ENCODE data around the gene GPX4. TPM values are rescaled to one million over a fixed set of nuclear protein-coding genes. Genes with fewer than 3 reads are reported as not detected.
"Not testable (repeated sequence)": the region's sequence is repeated elsewhere in the genome, so short reads cannot be mapped to it uniquely, and the experiment has no call there.

Gene GPX4
- total RNA-seq, 2 donors from 2014 or later, result 251 to 308 TPM

GRCh38 chr19:1113030-1113985 is 9.5 kb downstream of the GPX4 start:
- Mint-ChIP-seq H3K27me3 (ENCODE audit: low read depth) (no peaks in the 10 kb centered on the region), H3K4me1 (ENCODE audit: low read depth) (no peaks in the 10 kb centered on the region), H3K27ac (no peak overlapping the region), H3K9me3 (no peaks in the 10 kb centered on the region), H3K36me3 (ENCODE audit: insufficient read depth in 2 of 2) (peaks cover 0 to 5% of the 10 kb centered on the region in 2 donors), H3K4me3 (no peak overlapping the region)
- ATAC-seq (replicated peaks in 1 of 2) (peak; percentile 78 to 83), DNase-seq (peak; percentile 87 to 90)

GRCh38 chr19:1113986-1114483 is 10.2 kb downstream of the GPX4 start:
- H3K9me3 Mint-ChIP-seq, result no peaks in the 10 kb centered on the region
- peaks cover 0 to 8% of the 10 kb centered on the region in 2 donors for H3K36me3 Mint-ChIP-seq (ENCODE audit: insufficient read depth in 2 of 2)
- no peak for DNase-seq
- H3K27ac Mint-ChIP-seq, result no peak overlapping the region
- no peak overlapping the region for H3K4me3 Mint-ChIP-seq
- ATAC-seq (replicated peaks in 1 of 2), result no peak
- no peaks in the 10 kb centered on the region for H3K4me1 Mint-ChIP-seq (ENCODE audit: low read depth)
- no peaks in the 10 kb centered on the region for H3K27me3 Mint-ChIP-seq (ENCODE audit: low read depth)

- not testable (repeated sequence) for H3K36me3 Mint-ChIP-seq (ENCODE audit: insufficient read depth in 2 of 2); ATAC-seq (replicated peaks in 1 of 2); H3K9me3 Mint-ChIP-seq; H3K4me1 Mint-ChIP-seq (ENCODE audit: low read depth); H3K27me3 Mint-ChIP-seq (ENCODE audit: low read depth); H3K4me3 Mint-ChIP-seq; DNase-seq; H3K27ac Mint-ChIP-seq
These were observed 10.9 kb downstream of the GPX4 start for GRCh38 chr19:1114728-1115127.

- H3K4me1 Mint-ChIP-seq (ENCODE audit: low read depth), result no peaks in the 10 kb centered on the region
- H3K27ac Mint-ChIP-seq, result no peak overlapping the region
- no peak for ATAC-seq (replicated peaks in 1 of 2)
These were observed 12.0 kb downstream of the GPX4 start for GRCh38 chr19:1115646-1116420.

GRCh38 chr19:1116726-1117581 is 13.2 kb downstream of the GPX4 start:
- Mint-ChIP-seq H3K27me3 (ENCODE audit: low read depth) (no peaks in the 10 kb centered on the region), H3K4me1 (ENCODE audit: low read depth) (no peaks in the 10 kb centered on the region)
- no peak for ATAC-seq (replicated peaks in 1 of 2)

More at GRCh38 chr19:1115646-1116420, 12.0 kb downstream of the GPX4 start:
- no peaks in the 10 kb centered on the region for H3K9me3 Mint-ChIP-seq
- no peak overlapping the region for H3K4me3 Mint-ChIP-seq
- no peak for DNase-seq
- H3K27me3 Mint-ChIP-seq (ENCODE audit: low read depth), result no peaks in the 10 kb centered on the region
- peaks cover 0 to 8% of the 10 kb centered on the region in 2 donors for H3K36me3 Mint-ChIP-seq (ENCODE audit: insufficient read depth in 2 of 2)

GRCh38 chr19:1117654-1118053 is 13.9 kb downstream of the GPX4 start:
- Mint-ChIP-seq H3K36me3 (ENCODE audit: insufficient read depth in 2 of 2) (peaks cover 4 to 14% of the 10 kb centered on the region in 2 donors), H3K4me3 (no peak overlapping the region), H3K4me1 (ENCODE audit: low read depth) (no peaks in the 10 kb centered on the region), H3K27ac (no peak overlapping the region), H3K27me3 (ENCODE audit: low read depth) (no peaks in the 10 kb centered on the region), H3K9me3 (no peaks in the 10 kb centered on the region)
- DNase-seq (no peak), ATAC-seq (replicated peaks in 1 of 2) (no peak)

More at GRCh38 chr19:1116726-1117581, 13.2 kb downstream of the GPX4 start:
- H3K36me3 Mint-ChIP-seq (ENCODE audit: insufficient read depth in 2 of 2), result peaks cover 4 to 14% of the 10 kb centered on the region in 2 donors
- DNase-seq, result no peak
- H3K27ac Mint-ChIP-seq, result no peak overlapping the region
- H3K4me3 Mint-ChIP-seq, result no peak overlapping the region
- no peaks in the 10 kb centered on the region for H3K9me3 Mint-ChIP-seq

- no peak overlapping the region for H3K4me3 Mint-ChIP-seq
- no peak for ATAC-seq (replicated peaks in 1 of 2)
- H3K27me3 Mint-ChIP-seq (ENCODE audit: low read depth), result no peaks in the 10 kb centered on the region
- H3K4me1 Mint-ChIP-seq (ENCODE audit: low read depth), result no peaks in the 10 kb centered on the region
- H3K27ac Mint-ChIP-seq, result no peak overlapping the region
- no peak for DNase-seq
- no peaks in the 10 kb centered on the region for H3K9me3 Mint-ChIP-seq
- peaks cover 7 to 12% of the 10 kb centered on the region in 2 donors for H3K36me3 Mint-ChIP-seq (ENCODE audit: insufficient read depth in 2 of 2)
These were observed 15.2 kb downstream of the GPX4 start for GRCh38 chr19:1118999-1119398.

GRCh38 chr19:1119475-1120217 is 15.9 kb downstream of the GPX4 start:
- ATAC-seq (replicated peaks in 1 of 2) (no peak), DNase-seq (no peak)
- Mint-ChIP-seq H3K4me3 (no peak overlapping the region), H3K27me3 (ENCODE audit: low read depth) (no peaks in the 10 kb centered on the region), H3K4me1 (ENCODE audit: low read depth) (no peaks in the 10 kb centered on the region), H3K27ac (no peak overlapping the region), H3K36me3 (ENCODE audit: insufficient read depth in 2 of 2) (peaks cover 7 to 14% of the 10 kb centered on the region in 2 donors), H3K9me3 (no peaks in the 10 kb centered on the region)

GRCh38 chr19:1121395-1121794 is 17.6 kb downstream of the GPX4 start:
- no peak for DNase-seq
- no peaks in the 10 kb centered on the region for H3K9me3 Mint-ChIP-seq
- H3K4me3 Mint-ChIP-seq, result no peak overlapping the region
- H3K36me3 Mint-ChIP-seq (ENCODE audit: insufficient read depth in 2 of 2), result peaks cover 7 to 19% of the 10 kb centered on the region in 2 donors
- peaks cover 5% of the 10 kb centered on the region for H3K4me1 Mint-ChIP-seq (ENCODE audit: low read depth)
- H3K27ac Mint-ChIP-seq, result no peak overlapping the region
- ATAC-seq (replicated peaks in 1 of 2), result no peak
- H3K27me3 Mint-ChIP-seq (ENCODE audit: low read depth), result no peaks in the 10 kb centered on the region

GRCh38 chr19:1122021-1122971 is 18.5 kb downstream of the GPX4 start:
- Mint-ChIP-seq H3K9me3 (no peaks in the 10 kb centered on the region), H3K27me3 (ENCODE audit: low read depth) (no peaks in the 10 kb centered on the region), H3K27ac (no peak overlapping the region), H3K4me1 (ENCODE audit: low read depth) (peaks cover 12% of the 10 kb centered on the region), H3K4me3 (no peak overlapping the region), H3K36me3 (ENCODE audit: insufficient read depth in 2 of 2) (peaks cover 7 to 22% of the 10 kb centered on the region in 2 donors)
- ATAC-seq (replicated peaks in 1 of 2), result no peak
- no peak for DNase-seq

- Mint-ChIP-seq H3K27ac (no peak overlapping the region), H3K9me3 (no peaks in the 10 kb centered on the region), H3K36me3 (ENCODE audit: insufficient read depth in 2 of 2) (peaks cover 10 to 27% of the 10 kb centered on the region in 2 donors), H3K4me1 (ENCODE audit: low read depth) (peaks cover 12% of the 10 kb centered on the region), H3K27me3 (ENCODE audit: low read depth) (no peaks in the 10 kb centered on the region), H3K4me3 (no peak overlapping the region)
- ATAC-seq (replicated peaks in 1 of 2) (peak; percentile 77 to 81), DNase-seq (peak; percentile 70 to 80)
These were observed 19.2 kb downstream of the GPX4 start for GRCh38 chr19:1122972-1123363.
